Measurements from ENCODE around the gene UBA52. TPM values are rescaled to one million over a fixed set of nuclear protein-coding genes. Genes with fewer than 3 reads are reported as not detected.

UBA52 gene
- total and polyA plus RNA-seq, 2 of the 8 experiments (the other 6 are each of a cell fraction or from before 2014, with no cell fraction given) = 1,340 to 5,409 TPM

DNA sequence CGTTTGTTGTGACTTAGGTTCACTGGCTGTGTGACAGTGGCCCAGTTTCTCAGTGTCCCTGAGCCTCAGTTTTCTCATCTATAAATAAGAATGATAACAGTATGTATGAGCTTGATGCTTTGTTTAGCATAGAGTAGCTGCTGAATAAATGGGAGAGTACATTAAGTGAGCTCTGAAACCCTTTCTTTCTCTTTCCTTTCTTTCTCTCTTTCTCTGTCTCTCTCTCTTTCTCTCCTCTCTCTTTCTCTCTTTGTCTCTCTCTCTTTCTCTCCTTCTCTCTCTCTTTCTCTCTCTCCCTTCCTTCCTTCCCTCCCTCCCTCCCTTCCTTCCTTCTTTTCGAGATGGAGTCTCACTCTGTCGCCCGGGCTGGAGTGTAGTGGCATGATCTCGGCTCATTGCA lies 12.0 kb upstream of the UBA52 start:
- no peaks in the 10 kb centered on the region; the same call in 1 of the 2 replicates for H3K23me2 ChIP-seq (ENCODE audit: low read depth, low read length)
- DNase-seq (ENCODE audit: low read depth in 1 of 2, low spot score in 2 of 2) = no peak
- no peak overlapping the region for H2BK12ac ChIP-seq (ENCODE audit: low read depth, low read length)
- H4K8ac ChIP-seq (ENCODE audit: extremely low read depth, insufficient read depth, low read length) = no peak overlapping the region
- no peak overlapping the region for H2AK5ac ChIP-seq (ENCODE audit: low read depth, low read length)
- no peak overlapping the region for H2BK120ac ChIP-seq (replicated peaks; ENCODE audit: low read depth, low read length)
- H3K4me1 ChIP-seq (replicated peaks in 1 of 4; ENCODE audit: control insufficient read depth in 3 of 4, insufficient read depth in 4 of 4, low read length in 3 of 4) = no peaks in the 10 kb centered on the region; a peak in 1 of 7 replicates
- ChIA-PET CTCF (ENCODE audit: partially characterized antibody) (interaction anchor here (0.6 to 3.1 kb wide), 10 partner anchors 11 to 336 kb away, joined by 3 to 10 read pairs (median 4); partner anchors contain the start of gene CERS1), POLR2A (ENCODE audit: partially characterized antibody) (interaction anchor here (0.6 to 3.4 kb wide), 9 partner anchors 9 to 183 kb away, joined by 3 to 23 read pairs (median 3); partner anchors contain the start of gene UBA52)
- H2BK20ac ChIP-seq (ENCODE audit: low read length) = no peak overlapping the region
- H2BK5ac ChIP-seq (ENCODE audit: low read depth, low read length) = no peak overlapping the region
- no peak overlapping the region for H4K91ac ChIP-seq (replicated peaks; ENCODE audit: insufficient read length, low read length)
- peaks cover 0 to 10% of the 10 kb centered on the region in 2 experiments for H4K20me1 ChIP-seq (replicated peaks in 1 of 2; ENCODE audit: control insufficient read depth in 1 of 2, insufficient read depth in 2 of 2, low read length in 2 of 2)
- H3K4ac ChIP-seq (replicated peaks; ENCODE audit: insufficient read length, low read depth, low read length) = no peak overlapping the region
- no peak overlapping the region for H4K5ac ChIP-seq (ENCODE audit: insufficient read length, low read depth, low read length)
- no peak overlapping the region for H2AFZ ChIP-seq (ENCODE audit: low read length)
- no peak overlapping the region for H3K23ac ChIP-seq (ENCODE audit: insufficient read length)
- no peak overlapping the region for H3K4me2 ChIP-seq (ENCODE audit: insufficient read depth in 1 of 2, low read depth in 2 of 2, low read length in 2 of 2)
- H3K27ac ChIP-seq (ENCODE audit: low read depth, low read length) = no peak overlapping the region
- H3K9me3 ChIP-seq (ENCODE audit: insufficient read depth in 2 of 2, low read depth in 1 of 2, low read length in 1 of 2) = no peaks in the 10 kb centered on the region
- no peak for FAIRE-seq
- H2BK15ac ChIP-seq (ENCODE audit: low read length) = no peak overlapping the region
- H3K27me3 ChIP-seq (replicated peaks in 1 of 4; ENCODE audit: control insufficient read depth in 3 of 4, extremely low read depth in 1 of 4, insufficient read depth in 3 of 4, low read length in 3 of 4) = no peaks in the 10 kb centered on the region
- peaks cover 0 to 23% of the 10 kb centered on the region in 2 experiments; a peak in 3 of 4 replicates for H3K79me2 ChIP-seq (ENCODE audit: control insufficient read depth in 1 of 2, insufficient read depth in 2 of 2, low read length in 2 of 2)
- H3K36me3 ChIP-seq (ENCODE audit: control insufficient read depth in 2 of 4, insufficient read depth in 4 of 4, low read length in 3 of 4) = peaks cover 0 to 15% (median 5%) of the 10 kb centered on the region in 4 experiments; a peak in 6 of 8 replicates
- H3K79me1 ChIP-seq (ENCODE audit: low read depth, low read length) = peaks cover 4% of the 10 kb centered on the region
- 45% methylated on average over 3 of the region's 5 CpGs; no CpG with 5 or more reads in 1 of the 2 experiments for WGBS, 2 experiments (ENCODE audit: extremely low coverage in 1 of 2, insufficient coverage in 1 of 2, insufficient read length in 1 of 2, insufficient replicate concordance in 2 of 2, low coverage in 1 of 2, low lambda C conversion rate in 2 of 2, missing lambda C conversion rate in 1 of 2)
- H3K56ac ChIP-seq (replicated peaks; ENCODE audit: insufficient read length, low read depth, low read length) = no peak overlapping the region
- no peak overlapping the region for H3K14ac ChIP-seq (ENCODE audit: insufficient read length)
- no peak overlapping the region for H3K4me3 ChIP-seq (ENCODE audit: extremely low read depth in 1 of 4, insufficient read depth in 2 of 4, low read depth in 3 of 4, low read length in 4 of 4)
- no peak overlapping the region for H3K18ac ChIP-seq (ENCODE audit: extremely low read depth, low read length)
- no peak overlapping the region for H3K9ac ChIP-seq (replicated peaks in 1 of 4; ENCODE audit: extremely low read depth in 1 of 4, low read depth in 3 of 4, low read length in 3 of 4)
- TF ChIP-seq CTBP2 (IDR thresholded peaks at IDR 0.05; ENCODE audit: borderline replicate concordance, insufficient read depth, insufficient read length, low read length) (no peak), KDM5A (IDR thresholded peaks at IDR 0.05; ENCODE audit: low read length) (no peak), ZNF274 (IDR thresholded peaks at IDR 0.05; ENCODE audit: borderline replicate concordance, extremely low read depth, low read length) (no peak), POLR2AphosphoS5 (IDR thresholded peaks at IDR 0.05; ENCODE audit: low read depth, low read length) (no peak), SP2 (IDR thresholded peaks at IDR 0.05; ENCODE audit: low read length) (no peak), JUND (IDR thresholded peaks at IDR 0.05; ENCODE audit: low read length) (no peak)
- TF ChIP-seq, protein P1, sequence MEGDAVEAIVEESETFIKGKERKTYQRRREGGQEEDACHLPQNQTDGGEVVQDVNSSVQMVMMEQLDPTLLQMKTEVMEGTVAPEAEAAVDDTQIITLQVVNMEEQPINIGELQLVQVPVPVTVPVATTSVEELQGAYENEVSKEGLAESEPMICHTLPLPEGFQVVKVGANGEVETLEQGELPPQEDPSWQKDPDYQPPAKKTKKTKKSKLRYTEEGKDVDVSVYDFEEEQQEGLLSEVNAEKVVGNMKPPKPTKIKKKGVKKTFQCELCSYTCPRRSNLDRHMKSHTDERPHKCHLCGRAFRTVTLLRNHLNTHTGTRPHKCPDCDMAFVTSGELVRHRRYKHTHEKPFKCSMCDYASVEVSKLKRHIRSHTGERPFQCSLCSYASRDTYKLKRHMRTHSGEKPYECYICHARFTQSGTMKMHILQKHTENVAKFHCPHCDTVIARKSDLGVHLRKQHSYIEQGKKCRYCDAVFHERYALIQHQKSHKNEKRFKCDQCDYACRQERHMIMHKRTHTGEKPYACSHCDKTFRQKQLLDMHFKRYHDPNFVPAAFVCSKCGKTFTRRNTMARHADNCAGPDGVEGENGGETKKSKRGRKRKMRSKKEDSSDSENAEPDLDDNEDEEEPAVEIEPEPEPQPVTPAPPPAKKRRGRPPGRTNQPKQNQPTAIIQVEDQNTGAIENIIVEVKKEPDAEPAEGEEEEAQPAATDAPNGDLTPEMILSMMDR (IDR thresholded peaks at IDR 0.05; ENCODE audit: control extremely low read depth in 1 of 3, insufficient read depth in 1 of 3, low read depth in 1 of 3, low read length in 3 of 3) = no peak
- TF ChIP-seq, protein P2, sequence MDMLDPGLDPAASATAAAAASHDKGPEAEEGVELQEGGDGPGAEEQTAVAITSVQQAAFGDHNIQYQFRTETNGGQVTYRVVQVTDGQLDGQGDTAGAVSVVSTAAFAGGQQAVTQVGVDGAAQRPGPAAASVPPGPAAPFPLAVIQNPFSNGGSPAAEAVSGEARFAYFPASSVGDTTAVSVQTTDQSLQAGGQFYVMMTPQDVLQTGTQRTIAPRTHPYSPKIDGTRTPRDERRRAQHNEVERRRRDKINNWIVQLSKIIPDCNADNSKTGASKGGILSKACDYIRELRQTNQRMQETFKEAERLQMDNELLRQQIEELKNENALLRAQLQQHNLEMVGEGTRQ (IDR thresholded peaks at IDR 0.05; ENCODE audit: low read length) = no peak
- TF ChIP-seq, protein P3, sequence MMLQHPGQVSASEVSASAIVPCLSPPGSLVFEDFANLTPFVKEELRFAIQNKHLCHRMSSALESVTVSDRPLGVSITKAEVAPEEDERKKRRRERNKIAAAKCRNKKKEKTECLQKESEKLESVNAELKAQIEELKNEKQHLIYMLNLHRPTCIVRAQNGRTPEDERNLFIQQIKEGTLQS (IDR thresholded peaks at IDR 0.05; ENCODE audit: insufficient read depth, low read depth, low read length) = no peak
